Muscle of back (tissue), 11 donors: ENCODE measurements around the gene PRPH2. TPM values are rescaled to one million over a fixed set of nuclear protein-coding genes. Genes with fewer than 3 reads are reported as not detected.
"Not testable (repeated sequence)": the region's sequence is repeated elsewhere in the genome, so short reads cannot be mapped to it uniquely, and the experiment has no call there.

Source experiments
- DNase-seq, 3 donors: peaks; one replicate each; pipeline versions ENCODE4 v3.0.0 to v3.0.0-alpha.2; 2013
- polyA plus RNA-seq, 10 donors: library from polyadenylated mRNA; unstranded; fragments of 120-200 nt; gene quantifications; one replicate each; pipeline ENCODE4 v1.2.1, GENCODE V29; 2013; ENCODE audit not compliant: insufficient read length in 10 of 10

The PRPH2 gene
- polyA plus RNA-seq, 10 donors = 2.4 to 6.7 (median 4.3) TPM

GRCh38 chr6:42702200-42702599 lies 20.2 kb downstream of the PRPH2 start:
- DNase-seq = peak in 1 of 3 donors; percentile 43

DNA sequence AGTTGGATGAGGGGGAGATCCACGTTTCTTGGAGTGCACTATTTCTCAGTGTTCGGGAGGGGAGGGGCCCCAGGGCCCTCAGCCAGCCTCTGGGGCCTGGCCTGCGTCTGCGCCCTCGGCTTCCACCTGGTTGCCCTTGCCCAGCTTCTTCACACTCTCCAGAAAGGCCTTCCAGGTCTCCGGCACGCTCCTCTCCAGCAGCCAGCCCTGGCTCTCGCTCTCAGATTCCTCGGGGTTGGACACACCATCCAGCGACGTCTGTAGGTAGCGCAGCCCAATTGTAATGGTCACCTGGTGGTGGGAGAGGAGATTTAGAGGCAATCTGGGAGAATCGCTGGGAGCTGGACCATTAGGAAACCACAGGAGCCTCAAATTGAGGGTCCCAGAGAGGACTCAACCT lies 24.2 kb downstream of the PRPH2 start:
- no peak for DNase-seq

- no peak for DNase-seq
Measured at GRCh38 chr6:42697268-42697655, 25.1 kb downstream of the PRPH2 start.

GRCh38 chr6:42696526-42697267 lies 25.7 kb downstream of the PRPH2 start:
- DNase-seq = peak in 2 of 3 donors; percentile 22 to 29

DNA sequence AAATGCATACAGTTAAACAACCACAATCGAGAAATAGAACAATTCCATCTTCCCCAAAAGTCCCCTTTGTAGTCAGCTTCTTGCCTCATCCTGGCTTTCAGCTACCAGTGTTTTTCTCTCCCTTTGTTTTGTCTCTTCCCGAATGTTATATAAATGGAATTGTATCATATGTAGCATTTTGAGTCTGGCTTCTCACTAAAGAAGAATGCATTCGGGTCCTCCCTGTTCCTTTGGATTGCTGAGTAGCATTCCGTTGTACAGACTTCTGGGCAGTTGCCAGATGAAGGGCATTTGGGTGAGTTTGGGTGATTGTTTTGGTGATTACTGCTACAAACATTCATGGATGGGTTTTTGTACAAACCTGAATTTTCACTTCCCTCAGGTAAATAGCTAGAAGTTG lies 27.8 kb downstream of the PRPH2 start:
- DNase-seq = peak in 1 of 3 donors; percentile 54

DNA sequence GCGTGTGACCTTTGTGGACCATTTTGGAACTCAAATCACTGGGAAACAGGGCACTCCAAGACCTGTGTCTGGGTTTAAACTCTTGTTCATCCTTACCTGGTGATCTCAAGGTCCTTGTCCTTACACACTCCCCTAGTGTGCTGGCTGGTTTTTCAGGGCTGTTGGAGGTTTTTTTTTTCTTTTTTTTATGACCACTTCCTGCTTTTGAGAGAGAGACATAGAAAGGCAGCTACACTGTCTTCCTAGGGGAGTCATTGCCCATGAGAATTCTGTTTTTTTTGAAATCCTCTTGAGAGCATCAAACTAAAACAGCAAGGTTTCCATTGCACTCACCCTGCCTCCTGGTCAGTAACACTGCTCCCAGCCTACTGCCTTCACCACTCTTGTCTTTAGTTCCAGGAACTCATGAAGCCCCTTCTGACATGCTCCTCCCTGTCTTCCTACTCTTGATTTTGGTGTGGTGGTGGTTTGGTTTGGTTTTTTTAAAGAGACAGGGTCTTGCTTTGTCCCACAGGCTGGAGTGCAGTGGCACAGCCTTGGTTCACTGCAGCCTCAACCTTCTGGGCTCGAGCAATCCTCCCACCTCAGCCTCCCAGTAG lies 28.6 kb downstream of the PRPH2 start:
- DNase-seq = no peak

DNA sequence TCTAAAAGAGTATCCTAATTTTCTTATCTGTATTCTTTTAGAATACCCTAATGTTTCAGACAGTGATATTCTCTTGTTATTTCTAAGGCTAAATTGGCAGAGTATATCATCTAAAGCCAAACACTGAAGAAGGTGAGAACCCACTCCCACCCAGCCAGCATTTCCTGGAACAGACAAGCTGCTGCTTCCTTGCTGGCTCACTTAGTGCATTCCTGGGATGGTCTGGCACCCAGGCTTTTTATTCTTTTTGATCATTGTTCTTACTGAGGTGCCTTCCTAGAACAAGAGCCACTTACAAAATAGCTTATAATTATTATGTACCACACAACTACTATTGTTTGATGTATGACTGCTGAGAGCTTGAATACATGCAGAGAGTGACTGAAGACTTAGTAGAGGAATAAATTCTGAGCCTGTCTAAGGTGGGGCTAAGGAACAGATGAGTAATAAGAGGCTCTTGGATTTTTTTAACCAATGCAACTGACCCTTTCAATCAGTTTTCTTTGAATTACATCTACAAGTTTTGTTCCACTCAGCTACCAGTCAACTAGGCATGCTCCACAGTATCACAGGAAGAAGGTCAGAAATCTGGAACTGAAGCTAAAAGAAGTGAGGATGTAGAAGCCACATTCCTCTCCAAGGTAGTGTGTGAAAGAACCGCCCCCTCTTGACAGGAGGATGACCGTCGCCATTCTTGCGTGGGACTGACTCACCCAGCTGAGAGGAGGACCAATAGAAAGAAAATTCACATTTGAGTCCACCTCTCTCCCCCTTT lies 30.1 kb downstream of the PRPH2 start:
- no peak for DNase-seq

DNA sequence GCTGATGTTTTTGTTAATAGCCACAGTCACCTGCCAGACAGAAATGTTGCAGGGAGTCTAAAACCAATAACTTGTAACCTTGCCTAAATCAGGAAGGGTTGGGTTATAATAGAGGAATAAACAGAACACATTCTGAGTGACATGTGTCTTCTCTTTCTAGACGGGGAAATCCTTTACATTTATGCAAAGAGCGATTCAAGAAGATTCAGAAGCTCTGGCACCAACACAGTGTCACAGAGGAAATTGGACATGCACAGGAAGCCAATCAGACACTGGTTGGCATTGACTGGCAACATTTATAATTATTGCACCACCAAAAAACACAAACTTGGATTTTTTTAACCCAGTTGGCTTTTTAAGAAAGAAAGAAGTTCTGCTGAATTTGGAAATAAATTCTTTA lies 31.5 kb downstream of the PRPH2 start:
- no peak for DNase-seq

DNA sequence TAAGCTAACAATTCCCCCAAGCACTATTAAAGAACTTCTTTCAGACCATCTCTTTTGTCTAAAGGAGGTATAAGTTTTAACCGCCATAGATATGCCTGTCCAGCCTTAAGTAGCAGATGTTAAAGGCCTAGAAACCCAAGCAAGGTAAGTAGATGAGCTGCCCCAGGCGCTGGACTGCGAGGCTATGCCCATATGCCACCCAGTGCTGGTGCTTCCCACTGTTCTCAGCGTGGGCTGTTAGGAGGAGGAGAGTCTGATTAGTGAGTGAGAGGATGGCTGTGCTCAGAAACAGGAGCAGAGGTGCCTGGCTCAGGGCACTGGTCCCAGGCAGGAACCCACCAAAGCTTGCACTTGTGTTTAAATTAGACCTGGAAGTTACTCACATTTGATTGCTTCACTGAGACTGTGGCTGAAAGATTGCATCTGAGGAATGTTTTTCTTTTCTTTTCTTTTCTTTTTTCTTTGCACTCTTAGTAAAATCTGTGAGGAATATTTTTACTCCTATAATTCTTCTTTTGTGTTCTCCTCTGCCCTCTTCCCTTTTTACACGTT lies 32.2 kb downstream of the PRPH2 start:
- no peak for DNase-seq

DNA sequence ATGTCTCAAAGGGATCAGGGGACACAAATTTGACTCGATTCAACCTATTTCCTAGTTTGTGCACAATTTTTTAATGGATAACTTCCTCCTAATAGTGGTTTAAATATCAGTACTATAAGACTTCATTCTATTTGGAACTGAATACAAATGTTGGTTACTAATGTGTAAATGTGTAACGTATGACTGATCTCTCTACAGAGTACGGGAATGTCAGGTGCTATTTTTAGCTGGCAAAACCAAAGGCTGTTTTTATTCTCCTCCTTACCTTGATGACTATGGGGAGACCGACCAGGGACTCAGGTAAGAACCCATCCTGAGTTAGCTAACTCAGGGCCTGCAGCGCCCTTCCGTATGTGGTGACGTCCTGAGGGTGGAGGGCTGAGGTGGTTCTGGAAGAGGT lies 33.0 kb downstream of the PRPH2 start:
- no peak for DNase-seq

GRCh38 chr6:42688281-42688680 lies 34.1 kb downstream of the PRPH2 start:
- no peak for DNase-seq

- DNase-seq = no peak
Measured at GRCh38 chr6:42679358-42679757, 43.0 kb downstream of the PRPH2 start.

DNA sequence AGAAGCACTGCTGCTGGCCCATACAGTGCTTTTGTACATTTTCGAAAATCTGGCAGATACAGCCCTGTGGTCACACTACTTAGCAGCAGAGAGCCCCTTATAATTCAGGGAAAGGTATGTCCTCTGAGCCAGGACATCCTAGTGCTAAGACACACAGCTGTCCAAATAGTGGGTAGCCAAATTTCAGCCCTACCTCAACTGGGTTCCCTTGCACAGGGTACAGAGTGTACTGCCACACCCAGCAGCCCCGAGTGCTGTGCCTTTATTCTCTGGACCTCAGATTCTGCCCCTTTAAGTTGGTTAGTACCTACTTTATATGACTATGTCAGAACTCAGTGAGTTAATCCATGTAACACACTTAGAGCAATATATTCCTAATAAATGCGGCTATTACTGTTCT lies 47.6 kb downstream of the PRPH2 start:
- DNase-seq = no peak

- not testable (repeated sequence) for DNase-seq
Measured at GRCh38 chr6:42674368-42674767, 48.0 kb downstream of the PRPH2 start.

GRCh38 chr6:42664718-42665117 lies 57.7 kb downstream of the PRPH2 start:
- DNase-seq = no peak

DNA sequence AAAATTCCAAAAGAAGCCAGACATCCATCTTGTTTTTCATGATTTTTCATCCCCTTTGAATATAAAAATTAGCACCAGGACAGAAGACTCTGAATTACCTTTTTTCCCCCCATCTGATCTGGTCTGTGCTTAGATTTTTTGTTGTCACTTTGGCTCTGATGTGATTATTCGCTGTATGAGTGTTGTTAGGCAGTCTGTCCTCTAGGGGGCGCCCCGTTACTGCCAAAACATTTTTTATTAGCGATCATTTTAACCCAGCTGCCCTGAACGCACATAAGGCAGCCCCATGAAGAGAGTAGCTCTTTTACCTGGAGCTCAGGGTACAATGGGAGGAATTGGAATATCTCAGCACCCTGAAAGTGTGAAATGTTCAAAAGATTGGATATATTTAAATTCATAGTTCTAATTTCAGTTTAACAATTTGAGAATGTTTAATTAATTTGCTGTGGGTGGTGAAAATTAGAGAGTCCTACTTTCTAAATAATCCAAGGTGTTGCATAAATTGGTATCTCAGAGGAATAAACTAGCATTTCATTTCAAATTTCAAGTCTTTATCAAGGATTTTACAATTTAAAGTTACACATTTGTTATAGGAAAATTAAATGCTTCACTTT lies 60.8 kb downstream of the PRPH2 start:
- peak; percentile 66 to 87 (median 80) for DNase-seq

GRCh38 chr6:42659806-42660205 lies 62.6 kb downstream of the PRPH2 start:
- no peak for DNase-seq

- no peak for DNase-seq
Measured at GRCh38 chr6:42653851-42654250, 68.5 kb downstream of the PRPH2 start.

GRCh38 chr6:42652024-42652746 lies 70.2 kb downstream of the PRPH2 start:
- no peak for DNase-seq
